CD4-positive, alpha-beta T cell treated with Interleukin-1 beta for 1 hour (primary cell): ENCODE results near the gene DNTTIP2.
"Not testable (repeated sequence)": the region's sequence is repeated elsewhere in the genome, so short reads cannot be mapped to it uniquely, and the experiment has no call there.

Source experiments
- DNase-seq, 2 donors: peaks; one replicate each; pipeline ENCODE4 v3.0.0-alpha.2; 2020 to 2022

Gene DNTTIP2

DNA sequence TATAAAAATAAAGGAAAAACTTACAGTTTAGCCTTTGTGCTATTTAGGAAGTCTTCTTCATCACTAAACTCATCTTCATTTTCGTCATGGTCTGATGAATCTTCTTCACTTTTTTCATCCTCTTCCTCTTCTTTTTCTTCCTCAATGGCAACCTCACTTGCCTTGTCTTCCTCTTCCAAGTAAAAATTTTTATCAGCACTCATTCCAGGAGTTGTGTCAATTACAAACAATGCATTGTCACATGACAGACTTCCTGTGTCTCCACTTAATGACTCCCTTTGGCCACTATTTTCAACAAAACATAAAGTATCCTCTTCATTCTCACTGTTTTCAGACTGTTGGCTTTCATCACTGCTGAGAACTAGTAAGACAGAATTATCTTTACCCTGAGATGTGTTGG lies 2.8 kb downstream of the DNTTIP2 start:
- DNase-seq, result no peak

DNA sequence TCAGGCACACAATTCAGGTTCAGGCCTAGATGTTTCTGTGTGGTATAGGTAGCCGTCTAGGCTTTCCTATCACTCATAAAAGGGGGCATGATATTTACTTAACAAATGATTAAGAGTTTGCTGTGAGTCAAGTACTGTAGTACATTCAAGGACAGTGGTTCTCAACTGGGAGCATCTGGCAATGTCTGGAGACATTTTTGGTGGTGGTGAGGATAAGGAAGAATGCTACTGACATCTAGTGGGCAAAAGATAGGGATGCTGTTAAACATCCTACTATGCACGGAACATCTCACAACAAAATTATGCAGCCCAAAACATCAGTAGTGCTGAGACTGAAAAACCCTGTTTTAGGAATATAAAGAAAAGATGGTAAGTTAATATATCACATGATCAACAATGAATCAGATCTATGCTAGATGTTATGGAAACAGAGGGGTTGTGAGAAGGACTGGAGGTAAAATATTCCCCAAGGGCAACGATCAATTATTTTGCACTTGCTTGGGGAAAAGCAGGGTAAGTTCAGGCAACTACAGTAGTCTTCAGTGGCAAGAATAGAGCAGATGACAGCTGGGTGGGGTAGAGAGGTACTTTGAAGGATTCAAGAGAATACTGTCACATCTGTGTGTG lies 4.9 kb downstream of the DNTTIP2 start:
- DNase-seq, result peak in 1 of 2 donors; percentile 51

DNA sequence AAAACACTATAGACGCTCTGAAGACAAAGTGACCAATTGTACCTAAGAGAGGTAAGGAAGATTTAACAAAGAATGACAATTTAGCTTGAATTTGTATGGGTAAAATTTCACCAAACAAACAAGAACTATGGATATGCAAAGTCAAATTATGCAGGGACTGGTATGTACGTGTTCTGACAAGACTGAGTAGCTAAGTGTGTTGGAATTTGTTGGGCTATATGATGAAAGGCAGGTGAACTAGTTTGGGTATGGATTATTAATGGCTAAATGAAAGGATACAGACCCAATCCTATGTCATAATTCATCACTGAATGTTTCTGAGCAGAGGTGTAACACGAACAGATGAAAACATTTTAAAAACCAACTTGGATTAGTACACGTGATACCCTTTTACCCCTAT lies 7.6 kb downstream of the DNTTIP2 start:
- no peak for DNase-seq

DNA sequence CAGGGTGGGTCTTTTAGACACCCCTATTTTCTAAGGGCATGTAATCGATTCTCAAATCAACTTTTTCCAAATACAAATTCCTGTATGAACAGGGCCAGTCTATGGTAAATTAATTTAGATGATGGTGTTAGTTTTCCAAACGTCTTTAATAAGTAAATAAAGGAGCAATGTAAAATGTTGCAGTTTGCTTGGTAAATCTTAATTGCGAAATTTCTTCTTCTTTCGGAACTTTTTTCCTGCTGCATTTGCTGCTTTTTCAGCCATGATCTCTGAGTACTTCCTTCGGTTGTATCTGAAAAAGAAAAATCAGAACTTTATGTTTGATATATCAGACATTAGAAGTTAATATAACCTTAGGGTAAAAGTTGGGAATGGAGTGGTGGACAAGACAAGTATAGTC lies 9.4 kb downstream of the DNTTIP2 start:
- DNase-seq, result no peak

DNA sequence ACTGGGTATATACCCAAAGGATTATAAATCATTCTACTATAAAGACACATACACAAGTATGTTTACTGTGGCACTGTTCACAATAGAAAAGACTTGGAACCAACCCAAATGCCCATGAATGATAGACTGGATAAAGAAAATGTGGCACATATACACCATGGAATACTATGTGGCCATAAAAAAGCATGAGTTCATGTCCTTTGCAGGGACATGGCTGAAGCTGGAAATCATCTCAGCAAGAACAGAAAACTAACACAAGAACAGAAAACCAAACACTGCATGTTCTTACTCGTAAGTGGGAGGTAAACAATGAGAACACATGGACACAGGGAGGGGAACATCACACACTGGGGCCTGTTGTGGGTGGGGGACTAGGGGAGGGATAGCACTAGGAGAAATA lies 10.5 kb downstream of the DNTTIP2 start:
- not testable (repeated sequence) for DNase-seq

DNA sequence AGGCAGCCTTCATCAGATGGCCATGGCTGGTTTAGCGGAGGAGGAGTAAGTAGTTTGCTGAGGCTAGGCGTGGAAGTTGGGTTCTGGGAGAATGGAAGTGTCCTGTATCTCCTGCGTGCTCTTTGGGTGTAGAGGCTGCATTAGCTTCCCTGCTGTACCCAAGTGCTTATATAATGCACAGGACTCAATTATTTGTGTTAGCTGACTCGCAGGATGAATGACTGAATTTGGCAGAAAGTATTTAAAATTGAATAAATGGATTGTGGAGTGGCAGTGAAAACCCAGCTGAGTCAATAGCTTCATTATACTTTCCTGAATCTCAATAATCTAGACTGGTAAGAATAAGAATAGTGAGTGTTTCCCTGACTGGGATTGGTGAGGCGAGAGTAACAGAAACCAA lies 13.8 kb downstream of the DNTTIP2 start:
- no peak for DNase-seq

DNA sequence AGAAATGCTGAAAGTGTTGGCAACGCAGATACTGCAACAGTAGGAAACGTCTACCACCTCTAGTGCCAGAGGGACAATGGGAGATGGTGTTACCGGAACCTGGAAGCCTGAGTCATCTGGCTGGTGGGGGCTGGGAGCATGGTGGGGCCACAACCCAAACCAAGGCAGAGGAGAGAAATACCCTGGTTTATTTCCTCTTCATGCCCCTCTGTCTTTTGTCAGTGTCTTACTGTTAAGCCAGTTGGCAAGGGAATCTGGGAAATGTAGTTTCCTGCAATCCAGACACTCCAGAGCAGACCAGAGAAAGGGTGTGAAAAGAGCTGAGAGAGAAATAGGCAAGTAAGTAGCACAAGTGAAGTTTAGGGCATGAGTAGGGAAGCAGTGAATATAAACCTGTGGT lies 14.8 kb downstream of the DNTTIP2 start:
- no peak for DNase-seq

DNA sequence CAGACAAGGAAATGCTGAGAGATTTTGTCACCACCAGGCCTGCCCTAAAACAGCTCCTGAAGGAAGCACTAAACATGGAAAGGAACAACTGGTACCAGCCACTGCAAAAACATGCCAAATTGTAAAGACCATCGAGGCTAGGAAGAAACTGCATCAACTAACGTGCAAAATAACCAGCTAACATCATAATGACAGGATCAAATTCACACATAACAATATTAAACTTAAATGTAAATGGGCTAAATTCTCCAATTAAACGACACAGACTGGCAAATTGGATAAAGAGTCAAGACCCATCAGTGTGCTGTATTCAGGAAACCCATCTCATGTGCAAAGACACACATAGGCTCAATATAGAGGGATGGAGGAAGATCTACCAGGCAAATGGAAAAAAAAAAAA lies 21.4 kb downstream of the DNTTIP2 start:
- not testable (repeated sequence) for DNase-seq

DNA sequence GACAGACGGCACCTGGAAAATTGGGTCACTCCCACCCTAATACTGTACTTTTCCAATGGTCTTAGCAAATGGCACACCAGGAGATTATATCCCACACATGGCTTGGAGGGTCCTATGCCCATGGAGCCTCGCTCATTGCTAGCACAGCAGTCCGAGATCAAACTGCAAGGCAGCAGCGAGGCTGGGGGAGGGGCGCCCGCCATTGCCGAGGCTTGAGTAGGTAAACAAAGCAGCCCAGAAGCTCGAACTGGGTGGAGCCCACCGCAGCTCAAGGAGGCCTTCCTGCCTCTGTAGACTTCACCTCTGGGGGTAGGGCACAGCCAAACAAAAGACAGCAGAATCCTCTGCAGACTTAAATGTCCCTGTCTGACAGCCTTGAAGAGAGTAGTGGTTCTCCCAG lies 23.0 kb downstream of the DNTTIP2 start:
- DNase-seq, result not testable (repeated sequence)

DNA sequence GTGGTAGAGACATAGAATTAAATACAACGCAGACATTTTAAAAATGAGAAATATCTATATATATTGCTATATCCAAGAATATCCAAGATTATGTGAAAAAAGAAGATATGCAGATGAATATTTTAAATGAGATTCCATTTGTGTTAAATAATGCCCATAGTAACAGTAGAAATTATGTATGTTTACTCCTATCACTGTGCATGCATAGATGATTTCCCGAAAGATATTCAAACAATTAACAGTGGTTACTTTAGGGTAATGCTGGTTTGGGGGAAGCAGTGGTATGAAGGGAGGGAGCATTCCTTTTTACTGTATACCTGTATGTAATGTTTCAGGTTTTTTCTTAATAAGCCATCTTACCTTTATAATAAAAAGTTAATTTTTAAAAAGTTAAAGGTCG lies 25.1 kb downstream of the DNTTIP2 start:
- no peak for DNase-seq

DNA sequence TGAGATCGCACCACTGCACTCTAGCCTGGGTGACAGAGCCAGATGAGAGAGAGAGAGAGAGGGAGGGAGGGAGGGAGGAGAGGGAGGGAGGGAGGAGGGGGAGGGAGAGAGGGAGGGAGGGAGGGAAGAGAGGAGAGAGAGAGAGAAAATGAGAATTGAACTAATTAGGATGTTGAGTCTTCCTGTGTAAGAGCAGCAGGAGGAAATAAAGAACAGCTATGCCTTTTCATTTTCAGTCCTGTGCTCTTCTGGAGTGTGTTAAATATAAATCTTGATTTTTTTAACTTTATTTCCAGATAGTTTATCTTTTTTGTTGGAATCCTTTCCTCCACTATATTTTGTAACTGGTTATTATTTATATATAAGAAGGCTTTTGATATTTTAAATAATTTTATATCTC lies 27.1 kb downstream of the DNTTIP2 start:
- no peak for DNase-seq

DNA sequence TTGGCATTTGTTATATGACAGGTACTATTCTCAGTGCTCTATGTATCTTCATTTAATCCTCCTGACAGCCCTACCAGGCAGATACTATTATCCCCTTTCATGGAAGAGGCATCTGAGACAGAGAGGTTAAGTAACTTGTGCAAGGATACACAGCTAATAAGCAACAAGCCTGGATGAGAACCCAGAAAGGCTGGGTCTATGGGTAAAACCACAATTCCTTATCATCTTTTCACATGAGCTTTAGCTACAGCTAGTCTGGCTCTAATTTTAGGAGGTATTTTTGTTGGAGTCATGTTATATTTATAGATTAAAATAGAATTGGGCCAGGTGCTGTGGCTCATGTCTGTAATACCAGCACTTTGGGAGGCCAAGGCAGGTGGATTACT lies 27.7 kb downstream of the DNTTIP2 start:
- no peak for DNase-seq

DNA sequence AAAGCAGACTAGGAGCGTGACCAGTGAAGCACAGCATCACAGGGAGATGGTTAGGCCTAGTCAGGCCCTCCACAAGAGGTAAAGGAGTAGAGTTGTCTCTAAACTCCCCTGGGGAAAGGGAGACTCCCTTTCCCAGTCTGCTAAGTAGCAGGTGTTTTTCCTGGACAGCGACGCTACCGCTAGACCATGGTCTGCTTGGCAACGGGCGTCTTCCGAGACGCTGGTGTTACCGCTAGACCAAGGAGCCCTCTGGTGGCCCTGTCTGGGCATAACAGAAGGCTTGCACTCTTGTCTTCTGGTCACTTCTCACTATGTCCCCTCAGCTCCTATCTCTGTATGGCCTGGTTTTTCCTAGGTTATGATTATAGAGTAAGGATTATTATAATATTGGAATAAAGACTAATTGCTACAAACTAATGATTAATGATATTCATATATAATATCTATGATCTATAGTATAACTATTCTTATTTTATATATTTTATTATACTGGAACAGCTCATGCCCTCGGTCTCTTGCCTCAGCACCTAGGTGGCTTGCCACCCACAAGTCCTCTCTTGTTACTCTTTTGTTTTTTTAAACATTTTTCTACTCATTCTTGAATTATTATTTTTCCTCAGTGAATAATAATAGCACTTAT lies 28.2 kb downstream of the DNTTIP2 start:
- DNase-seq, result peak; percentile 55 to 70

DNA sequence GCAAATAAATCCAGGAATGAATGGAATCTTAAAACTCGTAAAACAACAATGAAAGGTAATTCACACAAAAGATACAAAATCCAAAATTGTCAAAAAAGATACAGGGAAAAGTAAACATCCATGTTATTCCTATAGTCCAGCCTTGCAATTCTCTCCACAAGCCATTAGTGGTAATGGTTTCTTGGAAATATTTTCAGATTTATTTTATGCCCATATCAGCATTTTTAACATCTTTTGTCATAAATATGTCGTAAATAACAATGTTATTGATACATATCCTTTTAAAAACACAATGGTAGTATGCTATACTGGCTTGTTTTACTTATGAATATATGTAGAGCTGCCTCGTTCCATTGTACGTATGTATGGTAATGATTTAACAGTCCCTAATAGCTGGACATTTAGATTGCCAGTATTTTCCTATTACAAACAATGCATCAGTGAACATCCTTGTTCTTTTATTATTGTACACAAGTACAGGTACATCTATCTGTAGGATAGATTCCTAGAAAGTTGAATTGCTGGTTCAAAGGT lies 30.6 kb downstream of the DNTTIP2 start:
- no peak for DNase-seq

DNA sequence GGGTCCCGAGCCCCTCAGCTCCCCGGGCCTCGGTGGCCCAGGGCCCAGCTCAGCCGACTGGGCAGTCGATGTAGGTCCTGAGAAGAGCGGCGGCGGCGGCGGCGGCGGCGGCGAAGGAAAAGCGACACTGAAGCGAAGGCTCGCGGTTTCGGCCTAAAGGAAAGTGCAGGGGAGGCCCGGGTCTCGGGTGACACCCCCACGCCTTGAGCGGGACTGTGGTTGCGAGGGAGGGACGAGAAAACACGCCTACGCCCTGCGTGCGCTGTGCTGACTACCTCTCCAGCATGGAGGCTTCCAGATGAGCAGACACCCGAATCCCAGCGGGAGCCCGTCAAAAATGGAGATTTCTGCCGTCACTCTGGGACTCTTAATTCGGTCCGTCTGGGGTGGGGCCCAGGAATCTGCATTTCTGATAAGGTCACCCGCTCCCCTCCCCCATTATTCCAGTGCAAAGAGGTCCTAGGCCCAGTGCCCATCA lies 31.2 kb downstream of the DNTTIP2 start:
- DNase-seq, result peak; percentile 77 to 78

DNA sequence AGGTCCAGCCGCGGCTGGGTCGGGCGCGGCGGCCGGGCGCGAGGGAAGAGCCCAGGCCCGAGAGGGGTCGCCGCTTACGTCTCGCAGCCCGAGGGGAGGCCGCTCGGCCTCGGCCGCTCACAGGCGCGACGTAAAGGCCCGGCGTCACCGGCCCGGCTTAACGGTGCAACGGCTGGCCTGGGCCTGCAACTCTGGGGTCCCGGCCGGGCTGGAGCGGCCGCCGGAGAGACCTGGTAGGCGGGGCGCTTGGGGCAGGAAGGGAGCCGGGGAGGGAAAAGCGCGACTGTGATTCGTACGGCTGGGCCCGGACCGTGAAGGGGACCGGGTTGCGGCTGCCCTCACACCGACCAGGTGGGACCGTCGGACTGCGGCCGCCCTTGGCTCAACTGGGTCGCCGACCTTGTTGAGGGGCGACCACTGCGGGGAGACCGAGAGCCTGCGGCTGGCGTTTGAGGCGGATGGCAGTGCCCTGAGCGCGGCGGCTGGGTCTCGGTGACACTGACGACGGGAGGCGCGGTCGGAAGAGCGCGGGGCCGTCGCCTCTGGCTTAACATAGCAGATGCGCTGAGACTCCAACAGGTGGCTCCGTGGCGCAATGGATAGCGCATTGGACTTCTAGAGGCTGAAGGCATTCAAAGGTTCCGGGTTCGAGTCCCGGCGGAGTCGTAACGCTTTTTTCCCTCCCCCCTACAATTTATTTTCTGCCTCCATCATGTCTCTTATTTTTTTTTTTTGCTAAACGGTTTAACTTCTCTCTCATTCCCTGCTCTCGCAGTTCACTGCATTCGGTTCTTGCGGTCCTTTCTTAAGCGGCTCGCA lies 31.8 kb downstream of the DNTTIP2 start:
- peak; percentile 92 to 93 for DNase-seq

DNA sequence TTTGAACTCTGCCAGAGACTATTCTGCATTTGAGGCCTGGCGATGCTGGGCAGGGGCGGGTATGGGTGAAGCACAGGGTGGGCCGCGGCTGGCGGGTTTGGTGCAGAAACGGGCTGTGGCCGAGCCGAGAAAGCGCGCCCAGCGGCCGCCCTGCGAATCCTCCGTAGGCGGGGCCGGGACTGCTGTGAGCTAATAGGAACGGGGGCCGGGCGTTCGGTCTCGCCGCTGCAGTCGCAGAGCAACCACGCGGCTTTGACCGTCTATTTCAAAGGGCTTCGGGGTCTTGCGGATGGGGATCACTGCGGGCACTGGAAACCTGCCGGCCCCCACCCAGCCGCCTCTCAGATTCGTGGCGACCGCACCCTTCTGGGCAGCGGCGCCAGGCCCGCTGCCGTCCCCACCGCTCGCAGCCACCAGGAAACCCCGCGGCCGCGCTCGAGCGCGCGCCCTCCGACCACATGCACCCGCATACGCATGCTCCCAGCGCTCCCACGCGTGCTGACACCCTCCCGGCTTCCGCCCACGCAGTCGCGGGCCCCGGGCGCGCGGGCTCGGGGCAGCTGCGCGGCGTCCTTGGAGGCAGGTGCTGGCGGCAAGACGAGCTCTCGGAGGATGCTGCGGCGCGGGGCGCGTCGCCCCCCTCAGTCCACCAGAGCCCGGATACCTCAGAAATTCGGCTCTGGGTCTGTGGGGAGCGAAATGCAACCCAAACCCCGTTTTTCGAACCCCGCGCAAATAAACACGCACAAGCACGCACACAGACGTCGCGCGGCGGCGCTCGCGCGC lies 32.6 kb downstream of the DNTTIP2 start:
- peak; percentile 85 to 86 for DNase-seq

DNA sequence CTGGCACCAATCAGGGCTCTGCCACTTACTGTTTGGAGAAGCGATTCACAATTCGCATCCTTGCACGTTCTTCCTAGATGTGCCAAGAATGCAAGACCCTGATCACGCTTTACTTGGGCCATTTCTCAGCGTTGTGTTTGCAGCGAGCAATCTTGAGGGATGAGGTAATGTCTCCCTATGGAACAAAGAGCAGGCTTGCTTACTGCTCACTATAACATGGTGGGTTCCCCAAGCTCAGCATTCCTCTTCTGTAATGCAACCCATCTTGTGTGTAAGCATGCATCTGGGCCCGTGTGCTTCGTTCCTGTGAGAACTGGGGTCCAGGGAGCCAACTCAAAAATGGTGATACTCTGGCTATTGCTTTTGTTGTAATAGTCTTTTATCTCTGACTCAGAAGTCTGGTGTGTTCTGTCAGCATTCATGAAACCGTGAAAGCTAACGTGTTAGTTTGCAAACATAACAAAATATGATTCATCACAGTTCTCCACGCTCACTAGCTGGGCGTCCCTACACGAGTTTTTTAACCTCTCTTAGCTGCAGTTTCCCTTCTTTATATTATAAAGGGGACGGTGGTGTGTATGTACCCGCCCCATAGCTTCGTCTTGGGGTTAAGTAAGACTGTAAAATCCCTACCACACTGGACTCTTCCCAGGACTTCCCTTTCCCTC lies 33.3 kb downstream of the DNTTIP2 start:
- DNase-seq, result no peak

DNA sequence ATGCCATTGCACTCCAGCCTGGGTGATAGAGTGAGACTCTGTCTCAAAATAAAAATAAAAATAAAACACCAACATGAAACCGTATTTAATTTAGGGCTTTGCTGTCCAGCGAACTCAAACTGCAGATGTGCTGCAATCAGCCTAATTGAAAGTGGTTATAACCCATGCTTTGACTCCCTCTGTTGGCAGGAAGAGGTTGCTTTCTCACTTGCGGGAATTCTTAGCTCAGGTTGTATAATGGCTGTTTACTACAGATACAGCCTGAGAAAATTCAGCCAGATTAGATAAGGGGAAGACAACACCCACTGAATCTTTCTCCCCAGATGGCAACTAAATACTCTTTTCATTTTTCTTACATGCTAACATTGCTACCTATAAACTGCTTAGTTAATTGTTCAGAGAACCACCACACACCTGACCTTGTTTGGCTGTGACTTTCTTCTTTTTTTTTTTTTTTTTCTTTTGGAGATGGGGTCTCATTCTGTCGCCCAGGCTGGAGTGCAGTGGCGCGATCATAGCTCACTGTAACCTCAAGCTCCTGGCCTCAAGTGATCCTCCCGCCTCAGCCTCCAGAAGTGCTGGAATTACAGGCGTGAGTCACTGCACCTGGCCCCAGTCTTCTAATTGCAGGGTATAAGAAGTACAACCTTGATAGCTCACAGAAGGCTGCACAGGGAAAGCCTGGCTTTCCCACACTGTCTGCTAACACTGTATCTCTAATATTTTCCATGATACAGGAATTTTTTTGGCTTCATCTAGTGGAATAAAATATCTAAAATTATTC lies 34.6 kb downstream of the DNTTIP2 start:
- DNase-seq, result peak; percentile 53 to 75

DNA sequence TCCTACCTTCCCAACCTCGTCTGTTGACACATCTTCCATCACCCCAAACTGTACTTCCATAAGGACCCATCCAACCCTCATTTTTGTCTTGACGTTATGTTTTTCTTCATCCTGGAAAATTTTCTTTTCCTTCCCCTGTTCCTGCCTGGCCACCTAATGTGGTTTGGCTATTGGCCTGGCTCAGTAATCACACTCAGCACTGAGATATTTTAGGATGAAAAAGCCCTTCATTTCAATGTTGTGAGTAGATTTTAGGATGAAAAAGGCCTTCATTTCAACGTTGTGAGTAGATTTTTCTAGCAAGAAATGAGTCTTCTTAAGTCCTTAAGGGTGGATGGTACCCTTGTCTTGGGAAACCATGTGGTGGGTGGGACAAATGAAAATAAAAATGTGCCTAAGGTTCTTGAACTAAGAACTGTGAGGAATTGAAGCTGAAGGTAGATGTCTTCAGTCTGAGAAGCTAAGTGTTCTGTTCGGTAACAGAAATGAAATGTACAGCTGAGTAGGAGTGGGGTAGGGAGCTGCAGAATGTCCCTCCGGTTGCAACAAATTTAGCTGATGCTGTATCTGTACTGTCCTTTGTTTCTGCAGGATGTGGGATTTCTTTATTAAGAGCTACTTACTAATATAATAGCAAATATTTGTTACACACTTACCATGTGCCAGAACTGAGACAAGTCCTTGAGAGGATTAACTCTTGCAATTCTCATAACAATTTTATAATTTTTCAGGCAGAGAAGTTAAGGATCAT lies 36.1 kb downstream of the DNTTIP2 start:
- no peak for DNase-seq

DNA sequence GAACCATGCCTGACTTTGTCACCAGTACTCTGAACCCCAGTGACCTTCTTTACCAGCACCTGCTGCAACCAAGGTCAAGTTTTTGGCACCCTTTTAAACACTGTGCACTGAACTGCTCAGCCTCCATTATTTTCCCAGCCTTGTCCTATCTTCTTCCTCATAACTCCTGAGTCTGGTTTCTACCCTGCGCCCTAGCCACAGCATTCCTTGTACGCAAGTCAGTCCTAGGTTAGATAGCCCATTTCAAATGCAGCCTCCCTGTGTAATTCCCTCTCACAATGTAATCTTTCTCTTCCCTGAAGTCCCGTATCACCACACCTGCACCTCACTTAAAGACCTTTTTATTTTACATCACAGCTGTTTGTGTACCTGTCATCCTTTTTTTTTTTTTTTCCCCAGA lies 37.2 kb downstream of the DNTTIP2 start:
- DNase-seq, result no peak
